ENCODE results near the gene SP3. TPM values are rescaled to one million over a fixed set of nuclear protein-coding genes. Genes with fewer than 3 reads are reported as not detected.
A peak's percentile ranks its signal among the peaks of the same experiment; 100 is the strongest.

SP3 gene
- total and polyA plus RNA-seq, 2 of the 8 experiments (the other 6 are each of a cell fraction or from before 2014, with no cell fraction given) = 31.0 to 92.1 TPM

DNA sequence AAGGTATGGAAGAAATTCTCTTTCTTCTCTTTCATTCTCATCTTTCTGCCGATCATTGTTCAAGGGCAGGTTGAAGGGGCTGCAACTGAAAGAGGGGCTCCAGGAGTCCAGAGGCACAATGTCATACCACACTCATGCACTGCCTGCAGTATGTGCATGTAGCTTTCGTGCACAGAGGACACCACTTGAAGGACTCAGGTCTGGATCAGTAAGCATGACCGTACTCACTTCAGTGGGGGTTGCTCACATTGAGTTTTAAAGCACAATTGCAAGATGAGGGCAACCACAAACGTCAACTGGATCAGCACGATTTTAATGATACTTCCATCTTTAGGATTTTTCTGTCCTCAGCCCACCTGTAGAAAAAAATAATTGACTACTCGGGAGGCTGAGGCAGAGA lies 84.6 kb downstream of the SP3 start:
- no peak overlapping the region for H2BK120ac ChIP-seq (replicated peaks; ENCODE audit: low read depth, low read length)
- no peak overlapping the region for H2BK15ac ChIP-seq (ENCODE audit: low read length)
- H3K79me2 ChIP-seq (ENCODE audit: control insufficient read depth in 1 of 2, insufficient read depth in 2 of 2, low read length in 2 of 2) = no peaks in the 10 kb centered on the region
- H2BK12ac ChIP-seq (ENCODE audit: low read depth, low read length) = peak overlapping the region; percentile 19; the same call in 1 of the 2 replicates
- no peak overlapping the region for H4K8ac ChIP-seq (ENCODE audit: extremely low read depth, insufficient read depth, low read length)
- no peak overlapping the region for H4K5ac ChIP-seq (ENCODE audit: insufficient read length, low read depth, low read length)
- CTCF ChIA-PET (ENCODE audit: partially characterized antibody) = interaction anchor here (0.6 kb wide), 1 partner anchor 60 kb away, joined by 3 read pairs; no protein-coding TSS in a partner anchor
- 0 out of 7 replicates have a peak, but pooled peaks cover 0 to 3% (median 0%) of the 10 kb centered on the region in 4 experiments for H3K4me1 ChIP-seq (replicated peaks in 1 of 4; ENCODE audit: control insufficient read depth in 3 of 4, insufficient read depth in 4 of 4, low read length in 3 of 4)
- H2BK5ac ChIP-seq (ENCODE audit: low read depth, low read length) = no peak overlapping the region
- POLR2A ChIA-PET (ENCODE audit: partially characterized antibody) = no interaction called here
- no peak overlapping the region for H2AFZ ChIP-seq (ENCODE audit: low read length)
- peaks cover 0 to 3% of the 10 kb centered on the region in 2 experiments; a peak in 1 of 4 replicates for H3K9me3 ChIP-seq (ENCODE audit: insufficient read depth in 2 of 2, low read depth in 1 of 2, low read length in 1 of 2)
- H4K91ac ChIP-seq (replicated peaks; ENCODE audit: insufficient read length, low read length) = no peak overlapping the region
- no peaks in the 10 kb centered on the region for H3K27me3 ChIP-seq (replicated peaks in 1 of 4; ENCODE audit: control insufficient read depth in 3 of 4, extremely low read depth in 1 of 4, insufficient read depth in 3 of 4, low read length in 3 of 4)
- H3K4me3 ChIP-seq (ENCODE audit: extremely low read depth in 1 of 4, insufficient read depth in 2 of 4, low read depth in 3 of 4, low read length in 4 of 4) = no peak overlapping the region
- no peaks in the 10 kb centered on the region for H3K79me1 ChIP-seq (ENCODE audit: low read depth, low read length)
- no peak overlapping the region for H3K9ac ChIP-seq (replicated peaks in 1 of 4; ENCODE audit: extremely low read depth in 1 of 4, low read depth in 3 of 4, low read length in 3 of 4)
- no peak overlapping the region for H3K56ac ChIP-seq (replicated peaks; ENCODE audit: insufficient read length, low read depth, low read length)
- H3K27ac ChIP-seq (ENCODE audit: low read depth, low read length) = no peak overlapping the region
- no peak overlapping the region for H3K4me2 ChIP-seq (ENCODE audit: insufficient read depth in 1 of 2, low read depth in 2 of 2, low read length in 2 of 2)
- no peaks in the 10 kb centered on the region for H4K20me1 ChIP-seq (replicated peaks in 1 of 2; ENCODE audit: control insufficient read depth in 1 of 2, insufficient read depth in 2 of 2, low read length in 2 of 2)
- no peak overlapping the region for H3K14ac ChIP-seq (ENCODE audit: insufficient read length)
- H3K23ac ChIP-seq (ENCODE audit: insufficient read length) = no peak overlapping the region
- no peaks in the 10 kb centered on the region for H3K23me2 ChIP-seq (ENCODE audit: low read depth, low read length)
- H2AK5ac ChIP-seq (ENCODE audit: low read depth, low read length) = no peak overlapping the region
- 85% methylated on average over 6 of the region's 6 CpGs; no CpG with 5 or more reads in 1 of the 2 experiments for WGBS, 2 experiments (ENCODE audit: extremely low coverage in 1 of 2, insufficient coverage in 1 of 2, insufficient read length in 1 of 2, insufficient replicate concordance in 2 of 2, low coverage in 1 of 2, low lambda C conversion rate in 2 of 2, missing lambda C conversion rate in 1 of 2)
- no peak for DNase-seq (ENCODE audit: low read depth in 1 of 2, low spot score in 2 of 2)
- H2BK20ac ChIP-seq (ENCODE audit: low read length) = no peak overlapping the region
- no peak for FAIRE-seq
- H3K18ac ChIP-seq (ENCODE audit: extremely low read depth, low read length) = no peak overlapping the region
- H3K36me3 ChIP-seq (ENCODE audit: control insufficient read depth in 2 of 4, insufficient read depth in 4 of 4, low read length in 3 of 4) = no peaks in the 10 kb centered on the region
- H3K4ac ChIP-seq (replicated peaks; ENCODE audit: insufficient read length, low read depth, low read length) = no peak overlapping the region
- TF ChIP-seq POLR2A (IDR thresholded peaks at IDR 0.05; ENCODE audit: control extremely low read depth in 1 of 2, low read depth in 2 of 2, low read length in 2 of 2) (no peak), RNF2 (IDR thresholded peaks at IDR 0.05; ENCODE audit: borderline replicate concordance, low read depth, low read length, missing control alignments, poor library complexity, severe bottlenecking) (no peak), TBP (IDR thresholded peaks at IDR 0.05; ENCODE audit: low read depth, low read length) (no peak), RBBP5 (IDR thresholded peaks at IDR 0.05; ENCODE audit: borderline replicate concordance, low read depth, low read length) (no peak), HDAC2 (IDR thresholded peaks at IDR 0.05; ENCODE audit: borderline replicate concordance in 1 of 2, low read depth in 2 of 2, low read length in 2 of 2) (no peak), KDM4A (IDR thresholded peaks at IDR 0.05; ENCODE audit: low read depth, low read length, severe bottlenecking) (no peak), SP4 (IDR thresholded peaks at IDR 0.05; ENCODE audit: low read length) (no peak)
- TF ChIP-seq, protein P1, sequence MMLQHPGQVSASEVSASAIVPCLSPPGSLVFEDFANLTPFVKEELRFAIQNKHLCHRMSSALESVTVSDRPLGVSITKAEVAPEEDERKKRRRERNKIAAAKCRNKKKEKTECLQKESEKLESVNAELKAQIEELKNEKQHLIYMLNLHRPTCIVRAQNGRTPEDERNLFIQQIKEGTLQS (IDR thresholded peaks at IDR 0.05; ENCODE audit: insufficient read depth, low read depth, low read length) = no peak
- TF ChIP-seq, protein P2, sequence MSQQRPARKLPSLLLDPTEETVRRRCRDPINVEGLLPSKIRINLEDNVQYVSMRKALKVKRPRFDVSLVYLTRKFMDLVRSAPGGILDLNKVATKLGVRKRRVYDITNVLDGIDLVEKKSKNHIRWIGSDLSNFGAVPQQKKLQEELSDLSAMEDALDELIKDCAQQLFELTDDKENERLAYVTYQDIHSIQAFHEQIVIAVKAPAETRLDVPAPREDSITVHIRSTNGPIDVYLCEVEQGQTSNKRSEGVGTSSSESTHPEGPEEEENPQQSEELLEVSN (IDR thresholded peaks at IDR 0.05) = no peak

Measured in H1 (cell line).